ENCODE data around the gene SLFN11. TPM values are rescaled to one million over a fixed set of nuclear protein-coding genes. Genes with fewer than 3 reads are reported as not detected.

SLFN11 gene
- total and polyA plus RNA-seq, 2 experiments from 2014 or later: 2.5 to 8.3 TPM

DNA sequence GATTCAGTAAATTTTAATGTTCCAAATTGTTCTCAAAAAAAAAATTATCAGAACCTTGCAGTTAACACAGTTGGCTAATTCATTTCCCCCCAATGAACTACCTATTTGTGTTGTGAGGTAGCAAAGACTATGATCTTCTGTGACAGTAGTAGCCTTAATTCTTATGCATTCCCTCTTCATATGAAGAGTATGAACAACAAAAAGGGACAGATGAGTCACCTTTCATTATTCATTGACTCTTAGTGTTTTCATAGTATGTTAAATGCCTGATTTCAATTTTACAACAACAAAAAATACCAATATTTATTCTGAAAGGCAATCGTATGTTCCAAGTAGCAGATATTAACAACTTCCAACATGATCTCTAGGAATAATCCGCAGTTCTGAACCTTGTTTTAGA, 3.6 kb upstream of the SLFN11 start:
- Histone ChIP-seq H3K4me3 (no peak overlapping the region), H3K36me3 (replicated peaks; ENCODE audit: insufficient read depth, low read depth) (no peaks in the 10 kb centered on the region), H3K9me3 (ENCODE audit: low read depth) (no peaks in the 10 kb centered on the region), H3K27ac (no peak overlapping the region), H2AFZ (no peak overlapping the region), H3K9me2 (replicated peaks; ENCODE audit: insufficient read depth) (no peaks in the 10 kb centered on the region), H4K20me1 (ENCODE audit: insufficient read depth, poor library complexity, severe bottlenecking) (no peaks in the 10 kb centered on the region), H3K4me2 (no peak overlapping the region), H3K27me3 (peaks cover 34% of the 10 kb centered on the region), H3K4me1 (ENCODE audit: insufficient read depth) (peaks cover 3% of the 10 kb centered on the region), H3K79me2 (no peaks in the 10 kb centered on the region)
- TF ChIP-seq EZH2phosphoT487 (IDR thresholded peaks at IDR 0.05; ENCODE audit: low read depth, severe bottlenecking, unreplicated experiment): no peak
- TF ChIP-seq EZH2 (IDR thresholded peaks at IDR 0.05; ENCODE audit: borderline replicate concordance): no peak
- TF ChIP-seq, protein P1, sequence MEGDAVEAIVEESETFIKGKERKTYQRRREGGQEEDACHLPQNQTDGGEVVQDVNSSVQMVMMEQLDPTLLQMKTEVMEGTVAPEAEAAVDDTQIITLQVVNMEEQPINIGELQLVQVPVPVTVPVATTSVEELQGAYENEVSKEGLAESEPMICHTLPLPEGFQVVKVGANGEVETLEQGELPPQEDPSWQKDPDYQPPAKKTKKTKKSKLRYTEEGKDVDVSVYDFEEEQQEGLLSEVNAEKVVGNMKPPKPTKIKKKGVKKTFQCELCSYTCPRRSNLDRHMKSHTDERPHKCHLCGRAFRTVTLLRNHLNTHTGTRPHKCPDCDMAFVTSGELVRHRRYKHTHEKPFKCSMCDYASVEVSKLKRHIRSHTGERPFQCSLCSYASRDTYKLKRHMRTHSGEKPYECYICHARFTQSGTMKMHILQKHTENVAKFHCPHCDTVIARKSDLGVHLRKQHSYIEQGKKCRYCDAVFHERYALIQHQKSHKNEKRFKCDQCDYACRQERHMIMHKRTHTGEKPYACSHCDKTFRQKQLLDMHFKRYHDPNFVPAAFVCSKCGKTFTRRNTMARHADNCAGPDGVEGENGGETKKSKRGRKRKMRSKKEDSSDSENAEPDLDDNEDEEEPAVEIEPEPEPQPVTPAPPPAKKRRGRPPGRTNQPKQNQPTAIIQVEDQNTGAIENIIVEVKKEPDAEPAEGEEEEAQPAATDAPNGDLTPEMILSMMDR (IDR thresholded peaks at IDR 0.05; ENCODE audit: poor library complexity): no peak
- WGBS (ENCODE audit: low lambda C conversion rate, missing lambda C conversion rate): 82% methylated on average over 2 of the region's 2 CpGs
- DNase-seq (ENCODE audit: low spot score): no peak

- Histone ChIP-seq H3K27me3 (peaks cover 42% of the 10 kb centered on the region), H3K4me2 (no peak overlapping the region), H3K36me3 (replicated peaks; ENCODE audit: insufficient read depth, low read depth) (no peaks in the 10 kb centered on the region), H2AFZ (no peak overlapping the region), H3K27ac (no peak overlapping the region), H3K9me3 (ENCODE audit: low read depth) (no peaks in the 10 kb centered on the region), H3K4me3 (no peak overlapping the region), H3K9me2 (replicated peaks; ENCODE audit: insufficient read depth) (no peaks in the 10 kb centered on the region), H4K20me1 (ENCODE audit: insufficient read depth, poor library complexity, severe bottlenecking) (no peaks in the 10 kb centered on the region), H3K4me1 (ENCODE audit: insufficient read depth) (peaks cover 3% of the 10 kb centered on the region), H3K79me2 (no peaks in the 10 kb centered on the region)
- no peak for DNase-seq (ENCODE audit: low spot score)
- TF ChIP-seq EZH2phosphoT487 (IDR thresholded peaks at IDR 0.05; ENCODE audit: low read depth, severe bottlenecking, unreplicated experiment): no peak
- TF ChIP-seq, protein P1 (IDR thresholded peaks at IDR 0.05; ENCODE audit: poor library complexity): no peak
- no peak for TF ChIP-seq EZH2 (IDR thresholded peaks at IDR 0.05; ENCODE audit: borderline replicate concordance)
- 35% methylated on average over 1 of the region's 1 CpG for WGBS (ENCODE audit: low lambda C conversion rate, missing lambda C conversion rate)
Measured at GRCh38 chr17:35376245-35376644, 2.8 kb upstream of the SLFN11 start.

GRCh38 chr17:35374766-35375344, 1.4 kb upstream of the SLFN11 start:
- H3K9me2 ChIP-seq (replicated peaks; ENCODE audit: insufficient read depth): no peaks in the 10 kb centered on the region
- H3K27ac ChIP-seq: no peak overlapping the region
- H3K4me2 ChIP-seq: peak overlapping the region; percentile 94
- no peak for DNase-seq (ENCODE audit: low spot score)
- H2AFZ ChIP-seq: peak overlapping the region; percentile 71
- no peaks in the 10 kb centered on the region for H3K79me2 ChIP-seq
- WGBS (ENCODE audit: low lambda C conversion rate, missing lambda C conversion rate): 84% methylated on average over 3 of the region's 3 CpGs
- peaks cover 3% of the 10 kb centered on the region for H3K4me1 ChIP-seq (ENCODE audit: insufficient read depth)
- TF ChIP-seq, protein P1 (IDR thresholded peaks at IDR 0.05; ENCODE audit: poor library complexity): no peak
- TF ChIP-seq EZH2 (IDR thresholded peaks at IDR 0.05; ENCODE audit: borderline replicate concordance): no peak
- no peak for TF ChIP-seq EZH2phosphoT487 (IDR thresholded peaks at IDR 0.05; ENCODE audit: low read depth, severe bottlenecking, unreplicated experiment)
- peaks cover 55% of the 10 kb centered on the region for H3K27me3 ChIP-seq
- no peaks in the 10 kb centered on the region for H3K9me3 ChIP-seq (ENCODE audit: low read depth)
- no peaks in the 10 kb centered on the region for H3K36me3 ChIP-seq (replicated peaks; ENCODE audit: insufficient read depth, low read depth)
- H4K20me1 ChIP-seq (ENCODE audit: insufficient read depth, poor library complexity, severe bottlenecking): no peaks in the 10 kb centered on the region
- H3K4me3 ChIP-seq: peak overlapping the region; percentile 42

Measured in hepatocyte (in vitro differentiated cells).